ENCODE measurements around the gene NFATC2. TPM values are rescaled to one million over a fixed set of nuclear protein-coding genes. Genes with fewer than 3 reads are reported as not detected.

The NFATC2 gene
- total RNA-seq, 1 experiment from 2014 or later = 0.61 TPM

DNA sequence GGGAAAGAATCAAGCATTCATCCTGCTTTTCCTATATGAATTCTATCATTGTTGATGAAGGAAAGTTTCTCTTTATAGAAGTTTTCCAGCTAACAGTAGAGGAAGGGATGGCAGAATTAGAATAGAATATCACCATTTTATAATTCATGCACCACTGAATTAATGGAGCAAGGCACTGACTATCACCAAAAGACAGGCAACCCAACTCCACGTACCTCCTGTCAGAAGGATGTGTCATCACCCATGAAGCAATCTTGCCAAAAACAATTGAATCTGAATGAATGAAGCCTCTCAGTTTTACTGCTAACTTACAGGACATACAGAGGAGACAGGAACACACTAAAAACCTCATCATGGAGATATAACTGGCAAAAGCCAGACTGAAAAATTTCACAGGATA is 122.4 kb downstream of the NFATC2 start:
- Mint-ChIP-seq H3K27me3 (ENCODE audit: low read depth) (peaks cover 27% of the 10 kb centered on the region), H3K27ac (no peak overlapping the region), H3K4me3 (no peak overlapping the region), H3K36me3 (ENCODE audit: insufficient read depth in 1 of 3, low read depth in 3 of 3) (no peaks in the 10 kb centered on the region), H3K4me1 (peaks cover 25 to 31% of the 10 kb centered on the region in 2 experiments), H3K9me3 (no peaks in the 10 kb centered on the region)
- no peak overlapping the region for H2BK15ac ChIP-seq (ENCODE audit: low read depth, low read length)
- H3K23ac ChIP-seq (ENCODE audit: insufficient read length, low read depth, low read length) = no peak overlapping the region
- no peaks in the 10 kb centered on the region for H4K20me1 ChIP-seq (ENCODE audit: control insufficient read depth, insufficient read depth, insufficient read length)
- no peak overlapping the region for H3K4me2 ChIP-seq (ENCODE audit: insufficient read depth, insufficient read length, low read length)
- no peaks in the 10 kb centered on the region for H3K79me2 ChIP-seq (ENCODE audit: insufficient read depth, low read length)
- H2BK5ac ChIP-seq (ENCODE audit: insufficient read length, low read length) = no peak overlapping the region
- no peaks in the 10 kb centered on the region for H3K27me3 ChIP-seq (ENCODE audit: insufficient read depth, low read length)
- H4K91ac ChIP-seq (ENCODE audit: insufficient read length, low read depth, low read length) = no peak overlapping the region
- H3K4me1 ChIP-seq (ENCODE audit: insufficient read depth, low read length) = peaks cover 4% of the 10 kb centered on the region
- no peak overlapping the region for H3K56ac ChIP-seq (ENCODE audit: insufficient read length, low read depth, low read length)
- H3T11ph ChIP-seq (ENCODE audit: low read length) = no peak overlapping the region
- no peak overlapping the region for H2BK20ac ChIP-seq (ENCODE audit: low read depth, low read length, poor library complexity, severe bottlenecking)
- H2BK120ac ChIP-seq (ENCODE audit: low read depth, low read length, poor library complexity, severe bottlenecking) = no peak overlapping the region
- TF ChIP-seq, protein P1, sequence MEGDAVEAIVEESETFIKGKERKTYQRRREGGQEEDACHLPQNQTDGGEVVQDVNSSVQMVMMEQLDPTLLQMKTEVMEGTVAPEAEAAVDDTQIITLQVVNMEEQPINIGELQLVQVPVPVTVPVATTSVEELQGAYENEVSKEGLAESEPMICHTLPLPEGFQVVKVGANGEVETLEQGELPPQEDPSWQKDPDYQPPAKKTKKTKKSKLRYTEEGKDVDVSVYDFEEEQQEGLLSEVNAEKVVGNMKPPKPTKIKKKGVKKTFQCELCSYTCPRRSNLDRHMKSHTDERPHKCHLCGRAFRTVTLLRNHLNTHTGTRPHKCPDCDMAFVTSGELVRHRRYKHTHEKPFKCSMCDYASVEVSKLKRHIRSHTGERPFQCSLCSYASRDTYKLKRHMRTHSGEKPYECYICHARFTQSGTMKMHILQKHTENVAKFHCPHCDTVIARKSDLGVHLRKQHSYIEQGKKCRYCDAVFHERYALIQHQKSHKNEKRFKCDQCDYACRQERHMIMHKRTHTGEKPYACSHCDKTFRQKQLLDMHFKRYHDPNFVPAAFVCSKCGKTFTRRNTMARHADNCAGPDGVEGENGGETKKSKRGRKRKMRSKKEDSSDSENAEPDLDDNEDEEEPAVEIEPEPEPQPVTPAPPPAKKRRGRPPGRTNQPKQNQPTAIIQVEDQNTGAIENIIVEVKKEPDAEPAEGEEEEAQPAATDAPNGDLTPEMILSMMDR (conservative IDR thresholded peaks at IDR 0.05) = no peak
- no peak overlapping the region for H2AK5ac ChIP-seq (ENCODE audit: insufficient read length, low read length)
- no peak overlapping the region for H3K27ac ChIP-seq (ENCODE audit: insufficient read length, low read depth, low read length)
- H4K8ac ChIP-seq (replicated peaks; ENCODE audit: insufficient read length, low read depth, low read length) = no peak overlapping the region
- H3K18ac ChIP-seq (ENCODE audit: insufficient read length, low read depth, low read length) = no peak overlapping the region
- H4K5ac ChIP-seq (ENCODE audit: insufficient read length, low read depth, low read length) = no peak overlapping the region
- no CpG with 5 or more reads among the region's 1 CpG for WGBS (ENCODE audit: extremely low coverage, insufficient read length, low lambda C conversion rate)
- no peak overlapping the region for H3K4ac ChIP-seq (ENCODE audit: low read depth, low read length)
- no peak overlapping the region for H2BK12ac ChIP-seq (ENCODE audit: insufficient read length, low read depth, low read length)
- H3K23me2 ChIP-seq (ENCODE audit: insufficient read length, low read depth, low read length, poor library complexity, severe bottlenecking) = no peaks in the 10 kb centered on the region
- H3K9ac ChIP-seq (ENCODE audit: extremely low read depth, insufficient read length, low read length) = no peak overlapping the region
- H3K9me3 ChIP-seq (ENCODE audit: control insufficient read depth, low read depth, low read length) = no peaks in the 10 kb centered on the region
- H3K79me1 ChIP-seq (ENCODE audit: insufficient read depth, low read depth, low read length, poor library complexity, severe bottlenecking) = no peaks in the 10 kb centered on the region
- H2AFZ ChIP-seq (ENCODE audit: low read length) = no peak overlapping the region
- H3K14ac ChIP-seq (ENCODE audit: insufficient read depth, low read length) = no peak overlapping the region
- no peak for DNase-seq
